GM12892 (cell line): ENCODE results near the gene LRRC74A.

ENCODE experiments used
- POLR2A ChIP-seq: IDR thresholded peaks from 2 replicates; pipeline ENCODE4 v1.6.1; 2011; ENCODE audit warnings: low read depth, low read length, control low read depth
- TAF1 ChIP-seq: IDR thresholded peaks from 2 replicates; pipeline ENCODE4 v1.6.1; 2011; ENCODE audit warnings: low read depth, mild to moderate bottlenecking, control low read depth, low read length, borderline replicate concordance

DNA sequence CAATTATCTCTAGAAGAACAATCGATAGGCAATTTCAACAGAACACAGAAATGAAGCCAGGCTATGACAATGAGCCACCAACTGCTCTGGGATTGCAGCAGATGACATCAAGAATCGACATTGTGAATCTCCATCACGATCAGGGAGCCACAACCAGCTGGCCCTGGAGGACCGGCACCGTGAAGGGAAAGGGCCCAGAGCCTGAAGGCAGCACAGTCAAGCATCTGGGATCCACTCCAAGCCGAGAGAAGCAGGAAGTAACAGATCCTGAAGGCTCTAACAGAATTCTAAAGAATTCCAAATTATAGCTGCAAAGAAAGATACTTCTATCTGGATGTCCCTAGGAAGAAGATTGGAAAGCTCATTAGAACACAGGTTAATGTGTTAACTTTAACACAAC, 61.0 kb downstream of the LRRC74A start:
- TF ChIP-seq TAF1 (no peak), POLR2A (no peak)
